ENCODE measurements around the gene UGDH. TPM values are rescaled to one million over a fixed set of nuclear protein-coding genes. Genes with fewer than 3 reads are reported as not detected.
A peak's percentile ranks its signal among the peaks of the same experiment; 100 is the strongest.

Gene UGDH
- total RNA-seq, 4 donors from 2014 or later: 168 to 335 (median 204) TPM

- TF ChIP-seq POLR2A (IDR thresholded peaks at IDR 0.05) (no peak), CTCF (IDR thresholded peaks at IDR 0.05) (no peak)
- H3K27ac ChIP-seq: peak overlapping the region in 1 of 4 donors; percentile 36
- peaks cover 0 to 34% (median 0%) of the 10 kb centered on the region in 3 donors for H3K36me3 ChIP-seq
- no peak for DNase-seq
- H3K4me3 ChIP-seq: peak overlapping the region in 1 of 4 donors; percentile 8
- H3K9me3 ChIP-seq: no peaks in the 10 kb centered on the region
- H3K4me1 ChIP-seq: peaks cover 0 to 15% (median 0%) of the 10 kb centered on the region in 4 donors
- no peaks in the 10 kb centered on the region for H3K27me3 ChIP-seq
Measured at GRCh38 chr4:39568805-39569204, 41.6 kb upstream of the UGDH start.

- Histone ChIP-seq H3K4me3 (no peak overlapping the region), H3K27me3 (no peaks in the 10 kb centered on the region), H3K9me3 (no peaks in the 10 kb centered on the region), H3K4me1 (peaks cover 0 to 15% (median 0%) of the 10 kb centered on the region in 4 donors), H3K36me3 (peaks cover 0 to 28% (median 0%) of the 10 kb centered on the region in 3 donors), H3K27ac (no peak overlapping the region)
- DNase-seq: no peak
- TF ChIP-seq CTCF (IDR thresholded peaks at IDR 0.05): no peak
- no peak for TF ChIP-seq POLR2A (IDR thresholded peaks at IDR 0.05)
Measured at GRCh38 chr4:39565878-39566600, 38.8 kb upstream of the UGDH start.

GRCh38 chr4:39563346-39563847 lies 36.2 kb upstream of the UGDH start:
- peaks cover 0 to 26% (median 0%) of the 10 kb centered on the region in 3 donors for H3K36me3 ChIP-seq
- no peaks in the 10 kb centered on the region for H3K9me3 ChIP-seq
- DNase-seq: no peak
- TF ChIP-seq CTCF (IDR thresholded peaks at IDR 0.05): no peak
- TF ChIP-seq POLR2A (IDR thresholded peaks at IDR 0.05): no peak
- no peak overlapping the region for H3K27ac ChIP-seq
- H3K4me3 ChIP-seq: no peak overlapping the region
- H3K27me3 ChIP-seq: no peaks in the 10 kb centered on the region
- H3K4me1 ChIP-seq: no peaks in the 10 kb centered on the region

- no peak overlapping the region for H3K27ac ChIP-seq
- no peak overlapping the region for H3K4me3 ChIP-seq
Measured at GRCh38 chr4:39562792-39563191, 35.6 kb upstream of the UGDH start.

GRCh38 chr4:39559626-39560025 lies 32.4 kb upstream of the UGDH start:
- H3K4me3 ChIP-seq: no peak overlapping the region
- H3K9me3 ChIP-seq: no peaks in the 10 kb centered on the region
- TF ChIP-seq POLR2A (IDR thresholded peaks at IDR 0.05): no peak
- TF ChIP-seq CTCF (IDR thresholded peaks at IDR 0.05): no peak
- H3K36me3 ChIP-seq: peaks cover 0 to 27% (median 0%) of the 10 kb centered on the region in 3 donors
- H3K4me1 ChIP-seq: no peaks in the 10 kb centered on the region
- H3K27me3 ChIP-seq: no peaks in the 10 kb centered on the region
- DNase-seq: no peak
- no peak overlapping the region for H3K27ac ChIP-seq

More at GRCh38 chr4:39562792-39563191, 35.6 kb upstream of the UGDH start:
- H3K4me1 ChIP-seq: no peaks in the 10 kb centered on the region
- no peaks in the 10 kb centered on the region for H3K9me3 ChIP-seq
- no peaks in the 10 kb centered on the region for H3K27me3 ChIP-seq
- TF ChIP-seq POLR2A (IDR thresholded peaks at IDR 0.05) (no peak), CTCF (IDR thresholded peaks at IDR 0.05) (no peak)
- H3K36me3 ChIP-seq: peaks cover 0 to 26% (median 0%) of the 10 kb centered on the region in 3 donors
- DNase-seq: no peak
